NOMO-1 treated with DMSO at 0.1 percent for 48 hours (cell line): Measurements from ENCODE around the gene DIPK1B.
A peak's percentile ranks its signal among the peaks of the same experiment; 100 is the strongest.
"Not testable (repeated sequence)": the region's sequence is repeated elsewhere in the genome, so short reads cannot be mapped to it uniquely, and the experiment has no call there.

Experiments
- DNase-seq: peaks from one replicate; lab custom pipeline; 2025; ENCODE audit not compliant: unreplicated experiment; lab: John Stamatoyannopoulos, UW

The DIPK1B gene

GRCh38 chr9:136697821-136698526 is 14.4 kb upstream of the DIPK1B start:
- DNase-seq = peak; percentile 95

GRCh38 chr9:136698635-136699246 is 13.6 kb upstream of the DIPK1B start:
- no peak for DNase-seq

- DNase-seq = no peak
Observed at GRCh38 chr9:136700304-136700703, 12.1 kb upstream of the DIPK1B start.

- DNase-seq = no peak
Observed at GRCh38 chr9:136700959-136701667, 11.3 kb upstream of the DIPK1B start.

GRCh38 chr9:136701668-136702053 is 10.7 kb upstream of the DIPK1B start:
- no peak for DNase-seq

GRCh38 chr9:136703276-136703860 is 9.0 kb upstream of the DIPK1B start:
- DNase-seq = peak; percentile 87

GRCh38 chr9:136704741-136705140 is 7.6 kb upstream of the DIPK1B start:
- not testable (repeated sequence) for DNase-seq

- DNase-seq = peak; percentile 61
Observed at GRCh38 chr9:136705564-136705963, 6.8 kb upstream of the DIPK1B start.

- DNase-seq = no peak
Observed at GRCh38 chr9:136707011-136707410, 5.4 kb upstream of the DIPK1B start.

- DNase-seq = no peak
Observed at GRCh38 chr9:136707849-136708517, 4.4 kb upstream of the DIPK1B start.

GRCh38 chr9:136709454-136710109 is 2.8 kb upstream of the DIPK1B start:
- DNase-seq = no peak

GRCh38 chr9:136710543-136710942 is 1.8 kb upstream of the DIPK1B start:
- DNase-seq = no peak

GRCh38 chr9:136711219-136711648 is 1.1 kb upstream of the DIPK1B start:
- DNase-seq = not testable (repeated sequence)

- no peak for DNase-seq
Observed at GRCh38 chr9:136712690-136713544, 545 bp downstream of the DIPK1B start.

GRCh38 chr9:136713550-136713949 is 1.2 kb downstream of the DIPK1B start:
- DNase-seq = no peak

- DNase-seq = no peak
Observed at GRCh38 chr9:136714096-136714892, 1.9 kb downstream of the DIPK1B start.

- no peak for DNase-seq
Observed at GRCh38 chr9:136714893-136715274, 2.5 kb downstream of the DIPK1B start.

- DNase-seq = no peak
Observed at GRCh38 chr9:136717399-136717798, 5.0 kb downstream of the DIPK1B start.
